Calu3 (cell line): ENCODE data around the gene PSMB7. TPM values are rescaled to one million over a fixed set of nuclear protein-coding genes. Genes with fewer than 3 reads are reported as not detected.

Experiments
- BruUV-seq: library from RNA; stranded (reverse); fragments of 400-500 nt; replicated peaks from 2 replicates; lab custom pipeline; 2021; lab: Mats Ljungman, UMichigan
- CTCF ChIA-PET: fragments of 300-600 bp; sonication (Branson Sonifier 250); formaldehyde crosslinking; loops from one replicate; lab custom pipeline; 2022; ENCODE audit warnings: antibody characterized with exemption; lab: Charles Lee
- DNase-seq: peaks from one replicate; pipeline ENCODE4 v3.0.0; 2022
- H3K27ac Mint-ChIP-seq: one replicate; pipeline ENCODE4 v1.8.0; 2022; ENCODE audit warnings: mixed read lengths; ENCODE audit not compliant: unreplicated experiment
- H3K27me3 Mint-ChIP-seq: one replicate; pipeline ENCODE4 v1.8.0; 2022; ENCODE audit warnings: mixed read lengths; ENCODE audit not compliant: unreplicated experiment
- H3K36me3 Mint-ChIP-seq: one replicate; pipeline ENCODE4 v1.8.0; 2022; ENCODE audit warnings: mild to moderate bottlenecking, moderate library complexity, mixed read lengths; ENCODE audit not compliant: insufficient read depth, unreplicated experiment
- H3K4me1 Mint-ChIP-seq: one replicate; pipeline ENCODE4 v1.8.0; 2022; ENCODE audit warnings: mild to moderate bottlenecking, low read depth, mixed read lengths; ENCODE audit not compliant: unreplicated experiment
- H3K4me3 Mint-ChIP-seq: one replicate; pipeline ENCODE4 v1.8.0; 2022; ENCODE audit warnings: mild to moderate bottlenecking, low read depth, moderate library complexity, mixed read lengths; ENCODE audit not compliant: unreplicated experiment
- H3K9me3 Mint-ChIP-seq: one replicate; pipeline ENCODE4 v1.8.0; 2022; ENCODE audit warnings: low read depth, mixed read lengths; ENCODE audit not compliant: unreplicated experiment
- CTCF ChIP-seq: fragments of 200-600 bp; IDR thresholded peaks from one replicate; pipeline ENCODE4 v1.8.0; 2022; ENCODE audit warnings: antibody characterized with exemption; ENCODE audit not compliant: unreplicated experiment
- intact Hi-C: fragments of 100-400 bp; cut with micrococcal nuclease; formaldehyde crosslinking; loops from one replicate; pipeline ENCODE4 v1.10.0; 2022; ENCODE audit not compliant: unreplicated experiment
- total RNA-seq: library from RNA; stranded (reverse); gene quantifications from 2 replicates; pipeline ENCODE4 v1.2.3, GENCODE V29; 2022

The PSMB7 gene
- total RNA-seq, 1 experiment from 2014 or later: 137 TPM

- no peak for DNase-seq
- H3K27me3 Mint-ChIP-seq: no peaks in the 10 kb centered on the region
- H3K4me1 Mint-ChIP-seq: no peaks in the 10 kb centered on the region
- BruUV-seq: no TSS peak
- no peak overlapping the region for H3K27ac Mint-ChIP-seq
- no peaks in the 10 kb centered on the region for H3K9me3 Mint-ChIP-seq
- intact Hi-C loops: no loop called here
- TF ChIP-seq CTCF: no peak
- H3K4me3 Mint-ChIP-seq: no peak overlapping the region
- CTCF ChIA-PET: no interaction called here
- H3K36me3 Mint-ChIP-seq: peaks cover 58% of the 10 kb centered on the region
These were observed 66.4 kb downstream of the PSMB7 start for GRCh38 chr9:124348831-124349230.

DNA sequence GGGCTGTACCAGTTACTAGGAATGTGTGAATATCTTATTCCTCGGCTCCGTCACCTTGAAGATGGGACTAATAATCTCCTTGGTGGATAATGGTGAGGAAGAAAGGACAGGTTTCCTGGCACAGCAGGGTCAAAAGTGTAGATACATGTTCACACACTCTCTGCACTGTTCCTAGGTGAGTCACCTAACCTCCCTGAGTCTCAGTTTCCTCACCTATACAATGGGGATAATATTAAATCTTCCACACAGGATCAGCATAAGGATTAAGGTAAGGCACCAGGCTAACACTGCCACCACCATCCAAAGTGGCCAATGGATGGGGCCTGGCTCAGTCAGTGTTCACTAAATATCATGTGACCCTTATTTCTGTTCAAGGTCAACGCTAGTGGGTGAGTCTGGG is 66.9 kb downstream of the PSMB7 start:
- Mint-ChIP-seq H3K36me3 (peaks cover 57% of the 10 kb centered on the region), H3K9me3 (no peaks in the 10 kb centered on the region), H3K4me1 (no peaks in the 10 kb centered on the region), H3K27me3 (no peaks in the 10 kb centered on the region), H3K27ac (no peak overlapping the region), H3K4me3 (no peak overlapping the region)
- DNase-seq: no peak
- no peak for TF ChIP-seq CTCF
- CTCF ChIA-PET: no interaction called here
- intact Hi-C loops: no loop called here
- no TSS peak for BruUV-seq

GRCh38 chr9:124347968-124348358 is 67.3 kb downstream of the PSMB7 start:
- peaks cover 53% of the 10 kb centered on the region for H3K36me3 Mint-ChIP-seq
- CTCF ChIA-PET: no interaction called here
- H3K9me3 Mint-ChIP-seq: no peaks in the 10 kb centered on the region
- no peaks in the 10 kb centered on the region for H3K4me1 Mint-ChIP-seq
- no peak for DNase-seq
- H3K27me3 Mint-ChIP-seq: no peaks in the 10 kb centered on the region
- intact Hi-C loops: no loop called here
- no peak overlapping the region for H3K27ac Mint-ChIP-seq
- no peak overlapping the region for H3K4me3 Mint-ChIP-seq
- BruUV-seq: no TSS peak
- no peak for TF ChIP-seq CTCF

- H3K4me3 Mint-ChIP-seq: no peak overlapping the region
- DNase-seq: no peak
- H3K27ac Mint-ChIP-seq: no peak overlapping the region
- no peaks in the 10 kb centered on the region for H3K9me3 Mint-ChIP-seq
- no peak for TF ChIP-seq CTCF
- CTCF ChIA-PET: no interaction called here
- BruUV-seq: no TSS peak
- H3K4me1 Mint-ChIP-seq: no peaks in the 10 kb centered on the region
- peaks cover 48% of the 10 kb centered on the region for H3K36me3 Mint-ChIP-seq
- intact Hi-C loops: no loop called here
- no peaks in the 10 kb centered on the region for H3K27me3 Mint-ChIP-seq
These were observed 67.9 kb downstream of the PSMB7 start for GRCh38 chr9:124347206-124347967.
